ENCODE data around the gene TUBB. TPM values are rescaled to one million over a fixed set of nuclear protein-coding genes. Genes with fewer than 3 reads are reported as not detected.

Gene TUBB
- total RNA-seq, 2 donors from 2014 or later = 80.9 to 84.4 TPM

Small RNAs within 50 kb of the gene (small RNA-seq; reads per million reads assigned to genes)
- not detected for gene RF00019
- gene RN7SL353P = not detected

Other genes starting within 250 kb of the TUBB start
- gene HLA-E, start 230.8 kb upstream of the TUBB start, total RNA-seq = 100 to 1,000 TPM; 133 to 216 TPM
- gene GNL1, start 163.9 kb upstream of the TUBB start, total RNA-seq = 10 to 100 TPM; 18.7 to 24.7 TPM
- gene PRR3, start 163.1 kb upstream of the TUBB start, total RNA-seq = 10 to 100 TPM in 1 of 2 donors, 1 to 10 TPM in 1; 6.9 to 10.4 TPM
- gene ABCF1, start 148.9 kb upstream of the TUBB start, total RNA-seq = 10 to 100 TPM; 27.0 to 37.6 TPM
- 10 to 100 TPM; 36.1 to 48.1 TPM for gene PPP1R10, start 103.1 kb upstream of the TUBB start, total RNA-seq
- gene MRPS18B, start 102.5 kb upstream of the TUBB start, total RNA-seq = 10 to 100 TPM; 26.4 to 35.5 TPM
- 1 to 10 TPM; 2.0 to 5.4 TPM for gene ATAT1, start 93.5 kb upstream of the TUBB start, total RNA-seq
- 10 to 100 TPM in 1 of 2 donors, 1 to 10 TPM in 1; 7.3 to 28.3 TPM for gene C6orf136, start 73.2 kb upstream of the TUBB start, total RNA-seq
- gene DHX16, start 47.3 kb upstream of the TUBB start, total RNA-seq = 10 to 100 TPM; 12.2 to 24.4 TPM
- 10 to 100 TPM; 14.5 to 20.0 TPM for gene PPP1R18, start 33.7 kb upstream of the TUBB start, total RNA-seq
- 1 to 10 TPM; 2.6 to 5.2 TPM for gene NRM, start 29.4 kb upstream of the TUBB start, total RNA-seq
- gene MDC1, start 3.1 kb upstream of the TUBB start, total RNA-seq = 10 to 100 TPM; 11.4 to 18.1 TPM
- 10 to 100 TPM; 70.0 to 82.4 TPM for gene FLOT1, start 22.3 kb downstream of the TUBB start, total RNA-seq
- 10 to 100 TPM; 46.4 to 60.3 TPM for gene IER3, start 24.2 kb downstream of the TUBB start, total RNA-seq
- 10 to 100 TPM; 90.3 to 97.3 TPM for gene DDR1, start 164.2 kb downstream of the TUBB start, total RNA-seq
- gene GTF2H4, start 187.9 kb downstream of the TUBB start, total RNA-seq = 10 to 100 TPM in 1 of 2 donors, under 1 TPM in 1; 0.66 to 27.2 TPM
- 10 to 100 TPM; 16.6 to 29.7 TPM for gene VARS2, start 193.9 kb downstream of the TUBB start, total RNA-seq
- gene SFTA2, start 211.8 kb downstream of the TUBB start, total RNA-seq = 1 to 10 TPM in 1 of 2 donors, not detected in 1; 5.2 TPM
- under 1 TPM; under 0.01 to 0.52 TPM for gene MUCL3, start 220.6 kb downstream of the TUBB start, total RNA-seq

All from body of pancreas (tissue), 2 donors.